HuH-7 (cell line): ENCODE results near the gene CYLC2.

Source experiments
- DNase-seq: peaks from one replicate; pipeline ENCODE4 v3.0.0; 2011; ENCODE audit warnings: low spot score

The CYLC2 gene

GRCh38 chr9:102995033-102995432, at the start of gene CYLC2:
TSS of gene CYLC2 (plus strand) at chr9:102995333. CDS start at chr9:102995381, 48 bp downstream.
- DNase-seq, result no peak

DNA sequence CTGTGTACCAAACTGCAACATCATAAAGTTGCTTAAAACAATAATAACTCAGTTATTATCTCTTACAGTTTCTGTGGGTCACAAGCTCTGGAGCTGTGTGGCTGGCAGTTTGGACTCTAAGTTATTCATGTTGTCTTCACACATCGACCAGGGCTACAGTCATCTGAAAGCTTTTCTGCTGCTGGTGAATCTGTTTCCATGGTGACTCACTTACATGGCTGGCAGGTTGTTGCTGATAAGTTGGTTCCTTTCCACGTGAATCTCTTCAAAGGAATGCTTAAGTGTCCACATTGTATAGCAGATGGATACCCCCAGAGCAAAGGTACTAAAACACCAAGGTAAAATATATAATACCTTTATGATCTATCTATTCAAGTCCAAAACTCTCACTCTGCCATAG, 44.8 kb upstream of the CYLC2 start:
- DNase-seq, result no peak

DNA sequence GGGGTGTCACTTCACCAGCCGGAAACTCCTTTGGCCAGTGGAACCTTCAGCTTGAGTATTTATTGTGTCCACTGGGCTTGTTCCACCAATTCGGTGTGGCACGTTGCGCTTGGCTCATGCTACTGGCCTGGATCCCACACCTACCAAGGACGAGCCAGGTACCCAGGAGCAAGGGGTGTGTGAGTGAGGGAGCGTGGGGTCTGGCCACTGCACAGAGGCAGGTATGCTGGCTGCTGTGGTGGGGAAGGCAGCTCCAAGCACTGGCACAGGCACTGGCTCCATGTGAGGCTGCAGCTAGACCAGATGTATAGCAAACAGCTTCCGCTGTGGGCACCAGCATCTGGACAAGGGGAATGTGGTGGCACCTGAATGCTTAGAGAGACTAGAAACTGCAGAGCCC, 28.1 kb upstream of the CYLC2 start:
- DNase-seq, result no peak

- DNase-seq, result no peak
Measured at GRCh38 chr9:102967979-102968378, 27.2 kb upstream of the CYLC2 start.

DNA sequence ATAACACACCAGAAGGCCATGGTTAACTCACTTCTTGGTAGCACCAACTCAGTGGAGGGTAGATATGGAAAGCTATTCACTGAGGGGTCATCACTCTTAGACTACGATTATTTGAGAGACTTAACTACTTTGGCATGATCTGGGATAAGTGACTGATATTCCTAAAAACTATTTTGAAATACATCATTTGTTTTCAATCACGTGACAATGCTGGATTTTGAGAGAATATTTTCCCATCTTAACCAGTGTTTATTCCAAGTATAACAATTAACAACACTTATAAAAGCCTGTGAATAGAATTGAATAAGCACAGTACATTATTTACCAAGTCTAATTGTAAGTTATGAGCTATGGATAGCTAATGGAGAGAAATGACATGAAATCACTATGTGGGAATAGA, 22.4 kb upstream of the CYLC2 start:
- no peak for DNase-seq

- no peak for DNase-seq
Measured at GRCh38 chr9:102974530-102974929, 20.6 kb upstream of the CYLC2 start.

DNA sequence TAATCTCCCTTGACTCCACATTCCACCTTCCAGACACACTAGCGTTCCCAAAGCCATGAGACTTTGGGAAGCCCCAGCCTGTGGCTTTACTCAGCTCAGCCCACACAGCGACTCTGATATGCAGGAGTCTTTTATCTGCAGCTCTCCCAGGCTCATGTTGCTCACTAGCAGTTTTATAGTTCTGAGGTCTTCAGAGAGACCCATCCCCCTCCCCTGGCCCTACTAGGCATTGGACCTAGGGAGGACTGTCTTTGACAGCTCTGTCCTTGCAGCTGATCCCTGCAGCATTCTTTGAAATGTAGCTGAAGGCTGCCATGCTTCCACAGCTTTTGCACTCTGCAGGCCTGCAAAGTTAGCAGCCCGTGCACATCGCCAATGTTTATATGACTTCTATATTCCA, 19.9 kb upstream of the CYLC2 start:
- no peak for DNase-seq

GRCh38 chr9:102985162-102985895, 9.8 kb upstream of the CYLC2 start:
- DNase-seq, result no peak

DNA sequence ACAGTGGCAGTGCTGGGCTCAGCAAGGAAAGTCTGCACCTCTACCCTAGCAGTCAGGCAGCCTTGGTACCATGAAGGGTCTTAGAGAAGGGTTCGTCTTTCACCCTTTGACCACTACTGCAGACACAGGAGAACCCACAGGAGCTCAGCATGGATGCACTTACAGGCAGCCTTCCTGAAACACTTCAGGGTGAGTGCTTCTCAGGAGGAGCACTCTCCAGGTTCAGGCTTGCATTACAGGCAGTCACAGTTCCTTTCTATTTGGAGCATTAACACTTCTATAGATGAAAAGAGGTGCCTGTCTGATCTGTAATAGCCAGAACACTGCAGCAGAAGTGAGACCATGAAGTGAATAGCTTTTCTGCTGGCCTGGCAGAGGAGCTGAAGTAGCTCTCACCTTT, 8.7 kb upstream of the CYLC2 start:
- DNase-seq, result no peak

GRCh38 chr9:103003689-103004088, 8.6 kb downstream of the CYLC2 start:
- no peak for DNase-seq

GRCh38 chr9:103014242-103014641, 19.1 kb downstream of the CYLC2 start:
- DNase-seq, result no peak

DNA sequence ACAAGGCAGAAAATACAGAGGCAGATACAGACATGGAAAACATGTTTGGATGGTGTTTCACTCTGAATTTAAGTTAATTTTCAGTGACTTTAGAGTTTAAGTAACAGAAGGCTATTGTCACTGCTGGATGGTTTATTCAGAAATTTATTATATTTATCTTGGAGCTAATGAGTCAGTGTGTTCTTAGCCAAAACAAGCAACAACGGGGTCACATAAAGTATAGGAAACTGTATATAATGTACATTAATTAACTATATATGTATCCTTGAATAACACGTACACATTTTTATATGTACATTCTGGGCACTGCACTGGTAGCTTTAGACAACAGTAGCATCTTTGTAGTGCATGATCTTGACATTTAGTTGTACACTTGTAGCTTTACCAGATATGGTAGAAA, 30.7 kb downstream of the CYLC2 start:
- DNase-seq, result no peak

- DNase-seq, result no peak
Measured at GRCh38 chr9:103037508-103038477, 42.7 kb downstream of the CYLC2 start.

GRCh38 chr9:103041961-103042360, 46.8 kb downstream of the CYLC2 start:
- no peak for DNase-seq
